DMS53 treated with DMSO at 0.1 percent for 48 hours (cell line): ENCODE data around the gene NRGN.

Source experiments
- DNase-seq: peaks from one replicate; lab custom pipeline; 2025; ENCODE audit not compliant: unreplicated experiment; lab: John Stamatoyannopoulos, UW

NRGN gene

GRCh38 chr11:124739479-124740276 lies at the start of gene NRGN:
TSS of gene NRGN (plus strand) at chr11:124739942. CDS start at chr11:124740085, 143 bp downstream.
- peak; percentile 83 for DNase-seq

- DNase-seq = no peak
These were observed 46.6 kb upstream of the NRGN start for GRCh38 chr11:124693142-124693541.

- DNase-seq = no peak
These were observed 40.2 kb upstream of the NRGN start for GRCh38 chr11:124699547-124699946.

- DNase-seq = no peak
These were observed 39.7 kb upstream of the NRGN start for GRCh38 chr11:124700028-124700427.

- no peak for DNase-seq
These were observed 31.9 kb upstream of the NRGN start for GRCh38 chr11:124707829-124708228.

GRCh38 chr11:124712392-124712791 lies 27.4 kb upstream of the NRGN start:
- DNase-seq = no peak

GRCh38 chr11:124716591-124716990 lies 23.2 kb upstream of the NRGN start:
- DNase-seq = no peak

GRCh38 chr11:124717421-124717785 lies 22.3 kb upstream of the NRGN start:
- DNase-seq = no peak

GRCh38 chr11:124717786-124718651 lies 21.7 kb upstream of the NRGN start:
- DNase-seq = peak; percentile 13

GRCh38 chr11:124718801-124719200 lies 20.9 kb upstream of the NRGN start:
- no peak for DNase-seq

GRCh38 chr11:124719534-124719933 lies 20.2 kb upstream of the NRGN start:
- no peak for DNase-seq

- DNase-seq = no peak
These were observed 17.6 kb upstream of the NRGN start for GRCh38 chr11:124722176-124722575.

GRCh38 chr11:124724979-124725718 lies 14.6 kb upstream of the NRGN start:
- DNase-seq = peak; percentile 90

GRCh38 chr11:124725719-124726105 lies 14.0 kb upstream of the NRGN start:
- no peak for DNase-seq

GRCh38 chr11:124727474-124727873 lies 12.3 kb upstream of the NRGN start:
- DNase-seq = no peak

- DNase-seq = no peak
These were observed 11.6 kb upstream of the NRGN start for GRCh38 chr11:124728134-124728533.

GRCh38 chr11:124729571-124729970 lies 10.2 kb upstream of the NRGN start:
- no peak for DNase-seq

- DNase-seq = no peak
These were observed 7.5 kb upstream of the NRGN start for GRCh38 chr11:124732230-124732629.

- no peak for DNase-seq
These were observed 3.0 kb upstream of the NRGN start for GRCh38 chr11:124736736-124737135.

- no peak for DNase-seq
These were observed 2.0 kb upstream of the NRGN start for GRCh38 chr11:124737638-124738305.
